DND-41 (cell line): Measurements from ENCODE around the gene MRPL11.

Source experiments
- ATAC-seq: fragments of 200-7000 bp; cut with Tn5 transposase; 3 replicates; pipeline ENCODE4 v1.9.1; 2021; ENCODE audit warnings: low read depth; ENCODE audit not compliant: insufficient read depth
- DNase-seq: peaks from one replicate; pipeline ENCODE4 v3.0.0-alpha.2; 2020
- H2AFZ ChIP-seq: 2 replicates; pipeline ENCODE4 v1.6.0; 2012; ENCODE audit warnings: low read depth, low read length
- H3K27ac ChIP-seq: 2 replicates; pipeline ENCODE4 v1.5.1; 2012; ENCODE audit warnings: low read length, inconsistent platforms
- H3K27me3 ChIP-seq: fragments of 200-600 bp; sonication (generic); 2 replicates; pipeline ENCODE4 v1.6.0; 2012; ENCODE audit warnings: low read length, mild to moderate bottlenecking, inconsistent platforms; ENCODE audit not compliant: insufficient read depth, poor library complexity
- H3K36me3 ChIP-seq: 2 replicates; pipeline ENCODE4 v1.5.1; 2012; ENCODE audit warnings: low read length, inconsistent platforms; ENCODE audit not compliant: insufficient read depth
- H3K4me1 ChIP-seq: 2 replicates; pipeline ENCODE4 v1.5.1; 2012; ENCODE audit warnings: mild to moderate bottlenecking, low read length; ENCODE audit not compliant: insufficient read depth
- H3K4me2 ChIP-seq: 2 replicates; pipeline ENCODE4 v1.6.0; 2012; ENCODE audit warnings: mild to moderate bottlenecking, moderate library complexity, low read length, inconsistent platforms; ENCODE audit not compliant: insufficient read depth
- H3K4me3 ChIP-seq, 2 experiments: fragments of 200-600 bp in 1 of 2; shearing (Covaris generic) in 1 of 2; 2 replicates each; pipeline ENCODE4 v1.5.1; 2012 to 2016; ENCODE audit warnings: inconsistent platforms in 2 of 2, low read length in 2 of 2, mild to moderate bottlenecking in 2 of 2, low read depth in 1 of 2, moderate library complexity in 1 of 2
- H3K79me2 ChIP-seq: 2 replicates; pipeline ENCODE4 v1.6.0; 2012; ENCODE audit warnings: low read length, inconsistent platforms; ENCODE audit not compliant: insufficient read depth
- H3K9ac ChIP-seq: 2 replicates; pipeline ENCODE4 v1.6.0; 2012; ENCODE audit warnings: low read depth, mild to moderate bottlenecking, inconsistent platforms, low read length, moderate library complexity
- H3K9me3 ChIP-seq: 2 replicates; pipeline ENCODE4 v1.5.1; 2012; ENCODE audit warnings: low read length, moderate library complexity, mild to moderate bottlenecking, inconsistent platforms; ENCODE audit not compliant: insufficient read depth, severe bottlenecking
- H4K20me1 ChIP-seq: 2 replicates; pipeline ENCODE4 v1.6.0; 2012; ENCODE audit warnings: low read length; ENCODE audit not compliant: insufficient read depth
- EZH2 ChIP-seq: IDR thresholded peaks from 3 replicates; pipeline ENCODE4 v1.6.1; 2012; ENCODE audit warnings: borderline replicate concordance, low read depth, mild to moderate bottlenecking, moderate library complexity, low read length, inconsistent platforms; ENCODE audit not compliant: severe bottlenecking
- TF ChIP-seq, protein P1 (sequence below): IDR thresholded peaks from 2 replicates; pipeline ENCODE4 v1.5.1; 2012; ENCODE audit warnings: borderline replicate concordance, low read length, moderate library complexity, mild to moderate bottlenecking; ENCODE audit not compliant: poor library complexity, severe bottlenecking; ENCODE audit errors: extremely low read depth

Gene MRPL11

DNA sequence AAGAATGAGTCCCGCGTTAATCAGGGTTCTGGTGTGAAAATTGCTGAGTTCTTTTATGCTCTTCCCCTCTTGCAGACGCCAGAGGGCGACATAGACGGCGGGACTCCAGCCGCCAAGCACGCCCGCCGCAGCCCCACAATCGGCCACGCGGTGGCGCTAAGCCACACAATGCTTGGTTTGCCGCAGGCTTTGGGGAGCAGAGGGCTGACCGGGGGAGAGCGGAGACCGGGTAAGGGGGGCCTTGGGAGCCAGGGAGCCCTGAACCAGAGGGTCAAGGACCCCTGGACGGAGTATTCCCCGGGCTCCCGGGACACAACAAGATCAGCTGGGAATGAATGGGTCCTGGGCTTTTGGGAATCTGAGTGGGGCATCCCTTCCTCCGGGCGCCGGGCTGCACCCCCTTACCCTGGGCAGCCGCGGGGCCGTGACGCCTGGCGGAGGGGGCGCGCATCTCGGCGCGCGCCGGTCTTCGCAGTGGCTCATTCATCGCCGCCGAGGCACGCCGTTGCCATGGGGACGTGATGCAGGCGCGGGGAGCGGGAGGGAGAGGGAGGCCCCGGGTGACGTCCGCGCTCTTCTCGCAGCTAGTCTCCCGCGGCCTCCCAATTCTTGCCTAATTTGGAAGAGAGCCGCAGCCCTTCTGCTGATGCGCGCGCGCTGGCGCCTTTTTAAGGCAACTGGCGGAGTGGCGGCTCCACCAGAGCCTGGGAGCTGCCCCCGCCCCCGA is 30.0 kb downstream of the MRPL11 start:
- H3K36me3 ChIP-seq: no peaks in the 10 kb centered on the region
- no peak overlapping the region for H3K27ac ChIP-seq
- peaks cover 12% of the 10 kb centered on the region; the same call in 1 of the 2 replicates for H4K20me1 ChIP-seq
- ATAC-seq: peak; percentile 91
- peak overlapping the region; percentile 91 for H3K4me2 ChIP-seq
- 0 out of 2 replicates have a peak overlapping the region, but pooled peaks have one; percentile 30 for H2AFZ ChIP-seq
- H3K4me1 ChIP-seq: peaks cover 12% of the 10 kb centered on the region
- DNase-seq: peak; percentile 92
- TF ChIP-seq, protein P1, sequence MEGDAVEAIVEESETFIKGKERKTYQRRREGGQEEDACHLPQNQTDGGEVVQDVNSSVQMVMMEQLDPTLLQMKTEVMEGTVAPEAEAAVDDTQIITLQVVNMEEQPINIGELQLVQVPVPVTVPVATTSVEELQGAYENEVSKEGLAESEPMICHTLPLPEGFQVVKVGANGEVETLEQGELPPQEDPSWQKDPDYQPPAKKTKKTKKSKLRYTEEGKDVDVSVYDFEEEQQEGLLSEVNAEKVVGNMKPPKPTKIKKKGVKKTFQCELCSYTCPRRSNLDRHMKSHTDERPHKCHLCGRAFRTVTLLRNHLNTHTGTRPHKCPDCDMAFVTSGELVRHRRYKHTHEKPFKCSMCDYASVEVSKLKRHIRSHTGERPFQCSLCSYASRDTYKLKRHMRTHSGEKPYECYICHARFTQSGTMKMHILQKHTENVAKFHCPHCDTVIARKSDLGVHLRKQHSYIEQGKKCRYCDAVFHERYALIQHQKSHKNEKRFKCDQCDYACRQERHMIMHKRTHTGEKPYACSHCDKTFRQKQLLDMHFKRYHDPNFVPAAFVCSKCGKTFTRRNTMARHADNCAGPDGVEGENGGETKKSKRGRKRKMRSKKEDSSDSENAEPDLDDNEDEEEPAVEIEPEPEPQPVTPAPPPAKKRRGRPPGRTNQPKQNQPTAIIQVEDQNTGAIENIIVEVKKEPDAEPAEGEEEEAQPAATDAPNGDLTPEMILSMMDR: peak; percentile 99
- TF ChIP-seq EZH2: no peak
- no peaks in the 10 kb centered on the region for H3K9me3 ChIP-seq
- peaks cover 4% of the 10 kb centered on the region for H3K27me3 ChIP-seq
- H3K79me2 ChIP-seq: no peaks in the 10 kb centered on the region
- H3K9ac ChIP-seq: peak overlapping the region; percentile 41
- peak overlapping the region; percentile 6 to 57; a peak in 3 of 4 replicates for H3K4me3 ChIP-seq

DNA sequence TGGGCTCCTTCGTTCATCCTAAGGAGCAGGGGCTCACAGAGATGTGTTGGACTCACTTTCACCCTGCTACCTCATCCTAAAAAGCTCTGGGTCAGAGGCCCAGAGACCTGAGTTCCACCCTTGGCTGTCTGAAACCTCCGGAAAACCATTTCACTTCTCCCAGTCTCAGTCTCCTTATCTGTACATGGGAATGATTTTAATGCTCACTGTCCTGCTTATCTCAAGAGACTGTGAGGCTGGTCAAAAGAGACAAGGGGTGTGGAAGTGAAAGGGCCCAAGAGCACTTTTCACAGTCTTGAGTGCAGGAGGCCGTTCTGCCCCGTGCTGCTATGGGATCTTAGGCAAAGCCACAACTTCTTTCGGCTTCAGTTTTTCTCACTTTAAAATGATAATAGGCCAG is 31.0 kb downstream of the MRPL11 start:
- DNase-seq: no peak
- no peak overlapping the region for H3K4me2 ChIP-seq
- peaks cover 12% of the 10 kb centered on the region for H3K4me1 ChIP-seq
- H3K36me3 ChIP-seq: no peaks in the 10 kb centered on the region
- ATAC-seq: no peak
- peaks cover 10% of the 10 kb centered on the region; the same call in 1 of the 2 replicates for H4K20me1 ChIP-seq
- TF ChIP-seq EZH2: no peak
- TF ChIP-seq, protein P1: no peak
- no peaks in the 10 kb centered on the region for H3K9me3 ChIP-seq
- H3K79me2 ChIP-seq: no peaks in the 10 kb centered on the region
- H3K9ac ChIP-seq: no peak overlapping the region
- peaks cover 8% of the 10 kb centered on the region for H3K27me3 ChIP-seq
- no peak overlapping the region for H3K27ac ChIP-seq
- H3K4me3 ChIP-seq: no peak overlapping the region
- no peak overlapping the region for H2AFZ ChIP-seq

DNA sequence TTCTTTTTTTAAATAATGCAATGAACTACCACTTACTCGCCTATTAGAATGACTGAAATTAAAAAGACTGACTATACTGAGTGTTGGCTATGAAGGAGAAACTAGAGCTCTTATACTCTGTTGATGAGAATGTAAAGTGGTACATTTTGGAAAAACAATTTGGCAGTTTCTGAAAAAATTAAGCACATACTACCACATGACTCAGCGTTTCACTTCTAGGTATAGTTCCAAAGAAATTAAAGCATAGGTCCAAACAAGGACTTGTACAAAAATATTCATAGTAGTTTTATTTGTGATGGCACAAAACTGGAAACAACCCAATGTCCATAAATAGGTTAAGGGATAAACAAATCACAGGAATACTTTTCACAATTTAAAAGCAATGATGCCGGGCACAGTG is 44.7 kb downstream of the MRPL11 start:
- no peaks in the 10 kb centered on the region for H4K20me1 ChIP-seq
- H3K9ac ChIP-seq: no peak overlapping the region
- H3K27ac ChIP-seq: no peak overlapping the region
- H2AFZ ChIP-seq: no peak overlapping the region
- no peaks in the 10 kb centered on the region for H3K79me2 ChIP-seq
- DNase-seq: no peak
- ATAC-seq: no peak
- no peaks in the 10 kb centered on the region for H3K4me1 ChIP-seq
- H3K4me3 ChIP-seq: no peak overlapping the region
- H3K4me2 ChIP-seq: no peak overlapping the region
- TF ChIP-seq EZH2: no peak
- TF ChIP-seq, protein P1: no peak
- no peaks in the 10 kb centered on the region for H3K9me3 ChIP-seq
- no peaks in the 10 kb centered on the region for H3K36me3 ChIP-seq
- H3K27me3 ChIP-seq: no peaks in the 10 kb centered on the region
